Vagina (tissue), 2 donors: ENCODE results near the gene DGKG. TPM values are rescaled to one million over a fixed set of nuclear protein-coding genes. Genes with fewer than 3 reads are reported as not detected.

ENCODE experiments used
- DNase-seq, 2 donors: peaks; one replicate each; pipeline ENCODE4 v3.0.0-alpha.2; 2017; ENCODE audit errors: extremely low spot score in 2 of 2
- H3K27ac ChIP-seq: fragments of 200-600 bp; sonication (generic); one replicate; pipeline ENCODE4 v1.5.1; 2019
- H3K27me3 ChIP-seq: fragments of 200-600 bp; sonication (generic); one replicate; pipeline ENCODE4 v1.5.1; 2019
- H3K36me3 ChIP-seq, 2 donors: fragments of 200-600 bp; sonication (generic); one replicate each; pipeline ENCODE4 v1.5.1; 2017 to 2019
- H3K4me1 ChIP-seq: fragments of 200-600 bp; sonication (generic); one replicate; pipeline ENCODE4 v1.5.1; 2019
- H3K4me3 ChIP-seq, 2 donors: fragments of 200-600 bp; sonication (generic); 1 replicate in 1 of 2; 2 replicates in 1 of 2; pipeline ENCODE4 v1.5.1; 2016 to 2019
- H3K9me3 ChIP-seq: fragments of 200-600 bp; sonication (generic); one replicate; pipeline ENCODE4 v1.5.1; 2019
- POLR2A ChIP-seq, 2 donors: fragments of 450-650 bp; IDR thresholded peaks; one replicate each; pipeline ENCODE4 v1.6.1; 2017; ENCODE audit warnings: antibody characterized with exemption in 2 of 2, mild to moderate bottlenecking in 2 of 2, moderate library complexity in 2 of 2
- POLR2AphosphoS5 ChIP-seq, 2 donors: sonication (generic); formaldehyde crosslinking; IDR thresholded peaks; one replicate each; pipeline ENCODE4 v1.9.0; 2017; ENCODE audit warnings: antibody characterized with exemption in 2 of 2, mild to moderate bottlenecking in 2 of 2, low read depth in 1 of 2; ENCODE audit not compliant: insufficient read depth in 1 of 2
- intact Hi-C: fragments of 100-400 bp; cut with DNase I; formaldehyde crosslinking; loops from one replicate; pipeline ENCODE4 v1.15.1; 2023
- total RNA-seq: library from RNA; depleted of rRNA; stranded (reverse); fragments of >200 nt; gene quantifications from one replicate; pipeline ENCODE4 v1.2.3, GENCODE V29; 2016
- TF ChIP-seq, protein P1 (sequence below), 3 experiments: fragments of 450-650 bp in 2 of 3; fragments of 200-600 bp in 1 of 3; sonication (generic) in 1 of 3; IDR thresholded peaks; one replicate each; pipeline ENCODE4 v1.5.1; 2017 to 2019; ENCODE audit warnings: antibody characterized with exemption in 3 of 3, mild to moderate bottlenecking in 2 of 3, moderate library complexity in 2 of 3

DGKG gene
- total RNA-seq, 1 donor from 2014 or later, result 2.5 TPM

DNA sequence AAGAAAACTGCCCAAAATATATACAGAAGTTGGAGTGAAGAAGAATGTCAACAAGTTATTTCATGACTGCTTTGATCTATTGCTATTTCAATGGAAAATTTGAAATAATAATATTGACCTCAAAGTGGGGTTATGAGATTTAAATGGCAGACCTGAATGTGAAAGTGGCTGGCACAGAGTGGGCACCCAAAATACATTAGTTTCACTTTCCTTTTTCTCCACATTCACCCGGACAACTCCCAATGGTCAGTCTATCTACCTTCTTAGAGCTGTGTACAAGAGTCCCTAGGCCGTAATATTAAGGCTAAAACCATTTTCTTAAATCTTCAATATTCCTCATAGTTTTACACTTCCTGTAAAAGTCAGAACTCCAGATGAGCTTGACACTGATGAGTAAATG is 191.5 kb downstream of the DGKG start:
- Histone ChIP-seq H3K4me3 (no peak overlapping the region), H3K27me3 (no peaks in the 10 kb centered on the region), H3K27ac (no peak overlapping the region), H3K36me3 (no peaks in the 10 kb centered on the region), H3K9me3 (no peaks in the 10 kb centered on the region), H3K4me1 (peaks cover 3% of the 10 kb centered on the region)
- intact Hi-C loops, result no loop called here
- DNase-seq, result no peak
- TF ChIP-seq POLR2A (IDR thresholded peaks at IDR 0.05) (no peak), POLR2AphosphoS5 (IDR thresholded peaks at IDR 0.05; ENCODE audit: insufficient read depth in 1 of 2, low read depth in 1 of 2) (no peak)
- TF ChIP-seq, protein P1, sequence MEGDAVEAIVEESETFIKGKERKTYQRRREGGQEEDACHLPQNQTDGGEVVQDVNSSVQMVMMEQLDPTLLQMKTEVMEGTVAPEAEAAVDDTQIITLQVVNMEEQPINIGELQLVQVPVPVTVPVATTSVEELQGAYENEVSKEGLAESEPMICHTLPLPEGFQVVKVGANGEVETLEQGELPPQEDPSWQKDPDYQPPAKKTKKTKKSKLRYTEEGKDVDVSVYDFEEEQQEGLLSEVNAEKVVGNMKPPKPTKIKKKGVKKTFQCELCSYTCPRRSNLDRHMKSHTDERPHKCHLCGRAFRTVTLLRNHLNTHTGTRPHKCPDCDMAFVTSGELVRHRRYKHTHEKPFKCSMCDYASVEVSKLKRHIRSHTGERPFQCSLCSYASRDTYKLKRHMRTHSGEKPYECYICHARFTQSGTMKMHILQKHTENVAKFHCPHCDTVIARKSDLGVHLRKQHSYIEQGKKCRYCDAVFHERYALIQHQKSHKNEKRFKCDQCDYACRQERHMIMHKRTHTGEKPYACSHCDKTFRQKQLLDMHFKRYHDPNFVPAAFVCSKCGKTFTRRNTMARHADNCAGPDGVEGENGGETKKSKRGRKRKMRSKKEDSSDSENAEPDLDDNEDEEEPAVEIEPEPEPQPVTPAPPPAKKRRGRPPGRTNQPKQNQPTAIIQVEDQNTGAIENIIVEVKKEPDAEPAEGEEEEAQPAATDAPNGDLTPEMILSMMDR (IDR thresholded peaks at IDR 0.05), result no peak

DNA sequence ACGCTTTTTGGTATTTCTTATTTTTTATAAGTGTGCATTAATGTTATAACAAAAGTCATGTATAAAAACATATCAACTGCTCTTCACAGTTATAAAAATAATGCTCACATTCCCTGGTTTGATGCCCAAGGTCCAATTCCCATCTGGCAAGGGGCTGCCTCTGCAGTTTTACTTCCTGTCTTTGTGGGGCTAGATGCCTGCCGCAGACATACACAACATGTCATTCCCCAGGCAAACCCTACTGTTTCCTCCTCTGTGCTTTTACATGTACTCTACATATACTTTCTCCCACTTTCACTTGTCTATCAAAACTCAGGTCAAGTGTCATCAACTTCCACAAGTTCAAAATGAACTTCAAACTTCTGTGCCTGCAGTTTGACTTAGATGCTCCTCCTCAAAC is 192.7 kb downstream of the DGKG start:
- H3K4me1 ChIP-seq, result peaks cover 3% of the 10 kb centered on the region
- DNase-seq, result no peak
- no peak overlapping the region for H3K4me3 ChIP-seq
- no peaks in the 10 kb centered on the region for H3K36me3 ChIP-seq
- no peak overlapping the region for H3K27ac ChIP-seq
- no peaks in the 10 kb centered on the region for H3K27me3 ChIP-seq
- TF ChIP-seq POLR2AphosphoS5 (IDR thresholded peaks at IDR 0.05; ENCODE audit: insufficient read depth in 1 of 2, low read depth in 1 of 2) (no peak), POLR2A (IDR thresholded peaks at IDR 0.05) (no peak)
- TF ChIP-seq, protein P1 (IDR thresholded peaks at IDR 0.05), result no peak
- no peaks in the 10 kb centered on the region for H3K9me3 ChIP-seq
- intact Hi-C loops, result no loop called here

DNA sequence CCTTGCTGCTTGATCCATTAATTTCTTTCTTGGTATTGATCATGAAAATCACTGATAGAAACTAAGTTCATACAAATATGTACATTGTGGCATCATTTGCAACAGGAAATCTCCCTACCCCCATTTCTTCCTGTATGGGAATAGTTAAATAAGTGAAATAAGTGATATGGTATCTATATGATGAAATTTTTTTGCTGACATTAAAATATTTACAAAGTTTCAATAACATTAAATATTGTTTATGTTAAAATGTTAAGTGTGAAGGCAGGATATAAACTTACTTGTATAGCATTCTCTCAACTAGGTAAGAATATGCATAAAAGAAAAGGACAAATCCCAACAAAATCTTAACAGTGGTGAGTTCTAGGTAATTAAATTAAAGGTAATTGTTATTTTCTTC is 193.1 kb downstream of the DGKG start:
- H3K36me3 ChIP-seq, result no peaks in the 10 kb centered on the region
- TF ChIP-seq, protein P1 (IDR thresholded peaks at IDR 0.05), result no peak
- no peak for TF ChIP-seq POLR2AphosphoS5 (IDR thresholded peaks at IDR 0.05; ENCODE audit: insufficient read depth in 1 of 2, low read depth in 1 of 2)
- TF ChIP-seq POLR2A (IDR thresholded peaks at IDR 0.05), result no peak
- H3K27ac ChIP-seq, result no peak overlapping the region
- intact Hi-C loops, result no loop called here
- no peak for DNase-seq
- no peaks in the 10 kb centered on the region for H3K9me3 ChIP-seq
- H3K4me3 ChIP-seq, result no peak overlapping the region
- peaks cover 3% of the 10 kb centered on the region for H3K4me1 ChIP-seq
- no peaks in the 10 kb centered on the region for H3K27me3 ChIP-seq

DNA sequence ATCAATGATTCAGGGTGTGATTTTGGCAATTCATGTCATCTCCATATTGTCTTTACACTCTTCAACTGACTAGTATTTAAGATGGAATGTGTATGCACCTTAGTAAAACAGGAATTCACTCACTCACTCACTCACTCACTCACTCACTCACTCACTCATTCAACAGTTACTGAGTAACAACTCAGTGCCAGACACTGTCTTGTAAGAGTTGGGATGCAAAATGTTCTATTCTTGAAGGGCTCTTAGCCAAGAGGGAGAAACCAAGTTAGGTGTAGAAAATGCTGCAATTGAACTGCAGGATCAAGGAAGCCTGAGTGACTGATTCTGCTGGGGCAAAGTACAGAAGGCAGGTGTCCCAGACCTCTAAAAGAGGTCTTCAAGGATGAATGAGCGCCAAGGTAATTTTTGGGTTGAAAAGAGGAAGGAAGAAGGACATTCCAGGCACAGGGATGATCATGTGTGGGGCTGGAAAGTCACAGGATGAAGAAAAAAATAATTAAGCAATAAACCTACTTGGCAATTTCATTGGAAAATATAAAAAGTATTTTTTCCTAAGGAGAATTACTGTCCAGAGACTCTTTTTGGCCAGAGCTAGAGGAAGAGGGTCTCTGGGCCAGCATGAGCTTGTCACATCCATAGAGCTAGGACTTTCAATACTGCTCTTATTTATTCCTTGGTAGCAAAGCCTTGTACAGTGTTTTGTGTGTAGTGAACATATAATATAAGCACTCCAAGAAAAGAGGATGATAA is 194.2 kb downstream of the DGKG start:
- Histone ChIP-seq H3K4me3 (no peak overlapping the region), H3K36me3 (no peaks in the 10 kb centered on the region)
- intact Hi-C loops, result no loop called here

More for the DNA sequence above, 194.2 kb downstream of the DGKG start:
- TF ChIP-seq POLR2A (IDR thresholded peaks at IDR 0.05) (no peak), POLR2AphosphoS5 (IDR thresholded peaks at IDR 0.05; ENCODE audit: insufficient read depth in 1 of 2, low read depth in 1 of 2) (no peak)
- TF ChIP-seq, protein P1 (IDR thresholded peaks at IDR 0.05), result no peak
- Histone ChIP-seq H3K27me3 (no peaks in the 10 kb centered on the region), H3K9me3 (no peaks in the 10 kb centered on the region), H3K27ac (no peak overlapping the region), H3K4me1 (peaks cover 3% of the 10 kb centered on the region)
- no peak for DNase-seq
